Measurements from ENCODE around the gene ZNF398.

ZNF398 gene

DNA sequence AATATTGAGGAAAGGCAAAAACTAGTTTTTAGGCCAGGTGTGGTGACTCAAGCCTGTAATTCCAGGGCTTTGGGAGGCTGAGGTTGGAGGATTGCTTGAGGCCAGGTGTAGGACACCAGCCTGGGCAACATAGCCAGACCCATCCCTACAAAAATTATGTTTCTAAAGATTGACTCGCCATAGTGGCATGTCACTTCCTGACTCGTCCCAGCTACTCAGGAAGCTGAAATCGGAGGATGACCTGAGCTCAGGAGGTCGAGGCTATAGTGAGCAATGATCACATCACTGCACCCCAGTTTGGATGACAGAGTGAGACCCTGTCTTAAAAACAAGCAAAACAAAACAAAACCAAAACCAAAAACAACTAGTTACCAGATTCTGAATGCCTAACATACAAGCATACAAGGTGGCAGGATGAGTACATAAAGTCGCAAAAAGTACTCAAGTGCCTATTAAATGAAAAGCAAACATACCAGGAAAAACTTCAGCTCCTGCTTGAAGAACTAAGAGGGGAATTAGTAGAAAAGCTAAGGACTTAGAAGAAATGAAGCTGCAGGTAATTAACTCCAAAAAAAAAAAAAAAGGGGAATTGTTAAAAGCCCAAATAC lies 14.1 kb downstream of the ZNF398 start:
- no peaks in the 10 kb centered on the region for H3K27me3 ChIP-seq (ENCODE audit: insufficient read depth, poor library complexity, severe bottlenecking)
- H3K27ac ChIP-seq (replicated peaks): no peak overlapping the region
- TF ChIP-seq POLR2AphosphoS5 (IDR thresholded peaks at IDR 0.05; ENCODE audit: low read depth) (no peak), GABPA (IDR thresholded peaks at IDR 0.05; ENCODE audit: low read depth) (no peak), SPI1 (IDR thresholded peaks at IDR 0.05; ENCODE audit: borderline replicate concordance, low read depth) (no peak)
- H3K4me3 ChIP-seq (replicated peaks; ENCODE audit: insufficient read depth, low read length): no peak overlapping the region
- no peak for DNase-seq (ENCODE audit: low read depth in 1 of 2, low spot score in 1 of 2)

DNA sequence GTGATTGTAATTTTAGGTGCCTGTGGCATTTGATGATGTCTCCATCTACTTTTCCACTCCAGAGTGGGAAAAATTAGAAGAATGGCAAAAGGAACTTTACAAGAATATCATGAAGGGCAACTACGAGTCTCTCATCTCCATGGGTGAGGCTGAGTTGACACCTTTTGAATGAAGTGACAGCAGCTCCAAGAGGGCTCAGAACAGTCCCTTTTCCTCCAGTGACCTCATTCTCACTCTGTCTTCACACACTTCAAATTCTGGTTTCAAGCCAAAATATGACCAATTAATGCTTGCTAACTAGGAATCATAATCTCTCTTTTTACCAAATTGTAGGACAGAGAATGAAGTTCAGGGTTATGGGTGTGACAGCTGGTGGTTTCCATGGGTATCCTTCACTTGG lies 18.9 kb downstream of the ZNF398 start:
- no peaks in the 10 kb centered on the region for H3K27me3 ChIP-seq (ENCODE audit: insufficient read depth, poor library complexity, severe bottlenecking)
- TF ChIP-seq POLR2AphosphoS5 (IDR thresholded peaks at IDR 0.05; ENCODE audit: low read depth) (no peak), GABPA (IDR thresholded peaks at IDR 0.05; ENCODE audit: low read depth) (no peak), SPI1 (IDR thresholded peaks at IDR 0.05; ENCODE audit: borderline replicate concordance, low read depth) (no peak)
- TF ChIP-seq, protein P1, sequence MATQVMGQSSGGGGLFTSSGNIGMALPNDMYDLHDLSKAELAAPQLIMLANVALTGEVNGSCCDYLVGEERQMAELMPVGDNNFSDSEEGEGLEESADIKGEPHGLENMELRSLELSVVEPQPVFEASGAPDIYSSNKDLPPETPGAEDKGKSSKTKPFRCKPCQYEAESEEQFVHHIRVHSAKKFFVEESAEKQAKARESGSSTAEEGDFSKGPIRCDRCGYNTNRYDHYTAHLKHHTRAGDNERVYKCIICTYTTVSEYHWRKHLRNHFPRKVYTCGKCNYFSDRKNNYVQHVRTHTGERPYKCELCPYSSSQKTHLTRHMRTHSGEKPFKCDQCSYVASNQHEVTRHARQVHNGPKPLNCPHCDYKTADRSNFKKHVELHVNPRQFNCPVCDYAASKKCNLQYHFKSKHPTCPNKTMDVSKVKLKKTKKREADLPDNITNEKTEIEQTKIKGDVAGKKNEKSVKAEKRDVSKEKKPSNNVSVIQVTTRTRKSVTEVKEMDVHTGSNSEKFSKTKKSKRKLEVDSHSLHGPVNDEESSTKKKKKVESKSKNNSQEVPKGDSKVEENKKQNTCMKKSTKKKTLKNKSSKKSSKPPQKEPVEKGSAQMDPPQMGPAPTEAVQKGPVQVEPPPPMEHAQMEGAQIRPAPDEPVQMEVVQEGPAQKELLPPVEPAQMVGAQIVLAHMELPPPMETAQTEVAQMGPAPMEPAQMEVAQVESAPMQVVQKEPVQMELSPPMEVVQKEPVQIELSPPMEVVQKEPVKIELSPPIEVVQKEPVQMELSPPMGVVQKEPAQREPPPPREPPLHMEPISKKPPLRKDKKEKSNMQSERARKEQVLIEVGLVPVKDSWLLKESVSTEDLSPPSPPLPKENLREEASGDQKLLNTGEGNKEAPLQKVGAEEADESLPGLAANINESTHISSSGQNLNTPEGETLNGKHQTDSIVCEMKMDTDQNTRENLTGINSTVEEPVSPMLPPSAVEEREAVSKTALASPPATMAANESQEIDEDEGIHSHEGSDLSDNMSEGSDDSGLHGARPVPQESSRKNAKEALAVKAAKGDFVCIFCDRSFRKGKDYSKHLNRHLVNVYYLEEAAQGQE (IDR thresholded peaks at IDR 0.05; ENCODE audit: insufficient replicate concordance, low read depth): no peak
- TF ChIP-seq, protein P2, sequence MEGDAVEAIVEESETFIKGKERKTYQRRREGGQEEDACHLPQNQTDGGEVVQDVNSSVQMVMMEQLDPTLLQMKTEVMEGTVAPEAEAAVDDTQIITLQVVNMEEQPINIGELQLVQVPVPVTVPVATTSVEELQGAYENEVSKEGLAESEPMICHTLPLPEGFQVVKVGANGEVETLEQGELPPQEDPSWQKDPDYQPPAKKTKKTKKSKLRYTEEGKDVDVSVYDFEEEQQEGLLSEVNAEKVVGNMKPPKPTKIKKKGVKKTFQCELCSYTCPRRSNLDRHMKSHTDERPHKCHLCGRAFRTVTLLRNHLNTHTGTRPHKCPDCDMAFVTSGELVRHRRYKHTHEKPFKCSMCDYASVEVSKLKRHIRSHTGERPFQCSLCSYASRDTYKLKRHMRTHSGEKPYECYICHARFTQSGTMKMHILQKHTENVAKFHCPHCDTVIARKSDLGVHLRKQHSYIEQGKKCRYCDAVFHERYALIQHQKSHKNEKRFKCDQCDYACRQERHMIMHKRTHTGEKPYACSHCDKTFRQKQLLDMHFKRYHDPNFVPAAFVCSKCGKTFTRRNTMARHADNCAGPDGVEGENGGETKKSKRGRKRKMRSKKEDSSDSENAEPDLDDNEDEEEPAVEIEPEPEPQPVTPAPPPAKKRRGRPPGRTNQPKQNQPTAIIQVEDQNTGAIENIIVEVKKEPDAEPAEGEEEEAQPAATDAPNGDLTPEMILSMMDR (IDR thresholded peaks at IDR 0.05; ENCODE audit: insufficient read depth, low read length): no peak
- no peak for DNase-seq (ENCODE audit: low read depth in 1 of 2, low spot score in 1 of 2)
- no peak overlapping the region for H3K4me3 ChIP-seq (replicated peaks; ENCODE audit: insufficient read depth, low read length)
- no peak overlapping the region for H3K27ac ChIP-seq (replicated peaks)

DNA sequence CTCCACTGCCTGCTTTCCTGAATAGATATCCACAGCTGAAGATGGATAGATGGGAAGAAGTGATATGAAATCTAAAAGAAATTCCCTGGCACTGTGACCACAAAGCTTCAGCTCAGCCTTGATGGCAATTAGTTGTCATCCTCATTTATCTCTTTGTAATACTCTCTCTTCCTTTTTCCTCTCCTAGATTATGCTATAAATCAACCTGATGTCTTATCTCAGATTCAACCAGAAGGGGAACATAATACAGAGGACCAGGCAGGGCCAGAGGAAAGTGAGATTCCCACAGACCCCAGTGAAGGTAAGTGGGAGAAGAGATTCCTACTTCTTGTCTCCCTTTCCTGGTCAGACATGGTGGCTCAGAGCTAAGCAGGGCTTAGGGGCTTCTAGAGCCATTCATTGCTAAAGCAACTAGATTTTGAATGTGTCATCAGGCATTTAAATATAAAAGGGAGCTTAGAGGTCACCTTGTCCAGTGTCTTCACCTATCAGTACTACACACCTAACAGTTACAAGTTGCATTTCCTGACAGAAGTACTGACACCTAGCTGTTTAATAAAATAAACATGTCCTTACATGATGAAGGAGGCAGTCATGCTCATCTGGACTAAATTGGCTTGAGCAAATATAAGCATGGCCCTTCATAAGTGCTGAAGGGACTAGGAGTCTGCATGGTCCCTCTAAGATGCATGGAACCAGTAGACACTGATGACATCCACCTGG lies 19.5 kb downstream of the ZNF398 start:
- DNase-seq (ENCODE audit: low read depth in 1 of 2, low spot score in 1 of 2): no peak
- TF ChIP-seq, protein P1 (IDR thresholded peaks at IDR 0.05; ENCODE audit: insufficient replicate concordance, low read depth): no peak
- TF ChIP-seq, protein P2 (IDR thresholded peaks at IDR 0.05; ENCODE audit: insufficient read depth, low read length): no peak
- TF ChIP-seq POLR2AphosphoS5 (IDR thresholded peaks at IDR 0.05; ENCODE audit: low read depth) (no peak), SPI1 (IDR thresholded peaks at IDR 0.05; ENCODE audit: borderline replicate concordance, low read depth) (no peak), GABPA (IDR thresholded peaks at IDR 0.05; ENCODE audit: low read depth) (no peak)
- Histone ChIP-seq H3K27me3 (ENCODE audit: insufficient read depth, poor library complexity, severe bottlenecking) (no peaks in the 10 kb centered on the region), H3K27ac (replicated peaks) (no peak overlapping the region), H3K4me3 (replicated peaks; ENCODE audit: insufficient read depth, low read length) (no peak overlapping the region)

DNA sequence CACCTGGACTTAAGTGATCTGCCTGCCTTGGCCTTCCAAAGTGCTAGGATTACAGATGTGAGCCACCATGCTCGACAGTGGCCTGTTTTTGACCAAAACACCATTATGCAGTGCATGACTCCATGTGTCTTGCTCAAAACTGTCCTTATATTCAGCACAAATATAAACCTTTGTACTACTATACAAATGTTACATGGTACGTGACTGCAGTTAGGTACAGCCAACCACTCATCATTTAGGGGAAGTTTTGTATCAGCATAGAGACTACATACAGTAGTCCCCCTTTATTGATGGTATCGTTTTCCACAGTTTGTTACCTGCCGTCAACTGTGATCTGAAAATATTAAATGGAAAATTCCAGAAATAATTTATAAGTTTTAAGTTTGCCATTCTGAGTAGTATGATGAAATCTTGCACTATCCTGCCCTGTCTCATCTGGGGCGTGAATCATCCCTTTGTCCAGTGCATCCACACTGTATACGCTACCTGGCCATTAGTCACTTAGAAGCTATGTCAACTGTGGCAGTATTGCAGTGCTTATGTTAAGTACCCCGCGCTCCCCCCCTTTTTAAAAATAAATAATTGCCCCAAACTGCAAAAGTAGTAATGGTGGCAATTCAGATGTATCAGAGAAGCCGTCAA lies 24.8 kb downstream of the ZNF398 start:
- H3K27ac ChIP-seq (replicated peaks): peak overlapping the region; percentile 69
- no peaks in the 10 kb centered on the region for H3K27me3 ChIP-seq (ENCODE audit: insufficient read depth, poor library complexity, severe bottlenecking)
- TF ChIP-seq GABPA (IDR thresholded peaks at IDR 0.05; ENCODE audit: low read depth) (no peak), POLR2AphosphoS5 (IDR thresholded peaks at IDR 0.05; ENCODE audit: low read depth) (no peak), SPI1 (IDR thresholded peaks at IDR 0.05; ENCODE audit: borderline replicate concordance, low read depth) (no peak)
- TF ChIP-seq, protein P1 (IDR thresholded peaks at IDR 0.05; ENCODE audit: insufficient replicate concordance, low read depth): no peak
- TF ChIP-seq, protein P2 (IDR thresholded peaks at IDR 0.05; ENCODE audit: insufficient read depth, low read length): no peak
- H3K4me3 ChIP-seq (replicated peaks; ENCODE audit: insufficient read depth, low read length): no peak overlapping the region
- no peak for DNase-seq (ENCODE audit: low read depth in 1 of 2, low spot score in 1 of 2)

Measured in HL-60 (cell line).